IPS-20b (cell line): ENCODE data around the gene CNTN4.
"Not testable (repeated sequence)": the region's sequence is repeated elsewhere in the genome, so short reads cannot be mapped to it uniquely, and the experiment has no call there.

Experiments
- H3K27ac ChIP-seq: one replicate; pipeline ENCODE4 v1.5.1; 2013; ENCODE audit warnings: low read length
- H3K27me3 ChIP-seq: 2 replicates; pipeline ENCODE4 v1.6.1; 2013; ENCODE audit warnings: mild to moderate bottlenecking, low read length, inconsistent platforms; ENCODE audit not compliant: insufficient read depth
- H3K36me3 ChIP-seq: 2 replicates; pipeline ENCODE4 v1.6.1; 2013; ENCODE audit warnings: low read depth, mild to moderate bottlenecking, inconsistent platforms, low read length, moderate library complexity; ENCODE audit not compliant: insufficient read depth
- H3K4me1 ChIP-seq: 2 replicates; pipeline ENCODE4 v1.6.1; 2013; ENCODE audit warnings: mild to moderate bottlenecking, control low read depth, inconsistent platforms, low read length, moderate library complexity; ENCODE audit not compliant: insufficient read depth
- H3K4me3 ChIP-seq: 2 replicates; pipeline ENCODE4 v1.5.1; 2013; ENCODE audit warnings: mild to moderate bottlenecking, low read length, inconsistent platforms
- H3K9ac ChIP-seq: 2 replicates; pipeline ENCODE4 v1.6.1; 2013; ENCODE audit warnings: low read depth, mild to moderate bottlenecking, inconsistent platforms, low read length, moderate library complexity
- H3K9me3 ChIP-seq: 2 replicates; pipeline ENCODE4 v1.6.1; 2013; ENCODE audit warnings: mild to moderate bottlenecking, low read depth, low read length, inconsistent platforms; ENCODE audit not compliant: insufficient read depth

CNTN4 gene

DNA sequence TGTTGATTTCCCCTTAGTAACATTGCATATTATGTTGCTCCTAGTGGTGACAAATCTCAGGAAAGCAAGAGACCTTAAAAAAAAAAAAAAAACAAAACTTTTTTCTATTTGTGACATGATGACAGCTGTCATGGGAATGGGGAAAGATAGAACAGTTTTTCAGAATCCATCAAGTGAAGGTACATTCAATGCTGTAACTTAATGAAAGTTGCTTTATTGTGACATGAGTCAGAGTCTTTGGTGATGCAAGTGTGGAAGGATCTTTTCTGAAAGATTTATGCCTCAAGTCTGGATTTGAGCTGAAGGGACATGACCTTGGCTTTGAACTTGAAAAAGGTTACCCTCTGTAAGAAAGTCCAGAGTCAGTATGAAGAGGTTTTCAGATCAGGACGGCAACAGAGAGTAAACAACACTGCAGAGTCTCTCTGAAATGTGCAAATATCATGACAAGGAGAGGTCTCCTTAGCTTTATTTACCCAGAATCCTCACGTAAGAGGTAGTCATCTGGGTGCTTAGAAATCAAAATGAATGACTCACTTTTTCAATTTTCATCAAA, 424.7 kb downstream of the CNTN4 start:
- Histone ChIP-seq H3K4me1 (no peaks in the 10 kb centered on the region), H3K27ac (no peak overlapping the region), H3K27me3 (no peaks in the 10 kb centered on the region), H3K4me3 (no peak overlapping the region), H3K36me3 (no peaks in the 10 kb centered on the region), H3K9me3 (no peaks in the 10 kb centered on the region), H3K9ac (no peak overlapping the region)

DNA sequence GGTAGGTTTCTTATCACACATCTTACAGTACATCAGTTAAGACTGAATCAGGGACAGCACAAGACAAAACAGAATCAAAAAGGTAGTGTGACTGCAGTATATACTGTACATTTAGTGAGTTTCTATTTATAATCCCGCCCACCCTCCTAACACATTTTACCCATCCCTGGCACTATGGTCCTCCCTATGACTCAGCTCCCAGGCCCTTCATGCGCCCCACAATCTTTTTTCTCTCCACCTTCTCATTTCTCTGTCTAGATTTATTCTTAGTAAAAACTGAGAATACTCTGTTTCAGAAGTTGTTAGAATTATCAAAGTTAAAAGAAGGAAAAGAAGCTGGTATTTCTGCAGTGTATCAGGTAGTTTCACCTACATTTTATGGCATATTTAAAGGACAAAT, 427.3 kb downstream of the CNTN4 start:
- Histone ChIP-seq H3K27ac (no peak overlapping the region), H3K36me3 (no peaks in the 10 kb centered on the region), H3K27me3 (no peaks in the 10 kb centered on the region), H3K9me3 (no peaks in the 10 kb centered on the region), H3K9ac (no peak overlapping the region), H3K4me1 (no peaks in the 10 kb centered on the region), H3K4me3 (no peak overlapping the region)

DNA sequence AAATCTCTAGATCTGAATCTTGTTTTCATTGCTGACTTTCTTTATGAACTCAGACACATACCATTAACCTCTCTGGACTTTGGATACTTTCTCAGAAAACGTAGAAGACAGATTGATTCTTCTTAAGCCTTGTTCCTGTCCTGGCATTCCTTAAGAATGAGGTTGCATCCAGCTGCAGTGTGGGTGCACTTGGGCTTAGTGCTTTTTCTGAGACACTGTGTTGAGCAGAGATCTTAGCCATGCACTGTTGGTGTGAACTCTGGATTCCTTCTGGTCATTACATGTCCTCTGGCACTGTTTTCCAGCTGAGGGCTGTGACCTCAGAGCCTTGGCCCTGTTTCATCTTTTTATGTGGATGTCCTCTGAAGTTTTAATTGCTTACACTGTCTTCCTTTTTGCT, 428.3 kb downstream of the CNTN4 start:
- Histone ChIP-seq H3K9me3 (no peaks in the 10 kb centered on the region), H3K9ac (no peak overlapping the region), H3K36me3 (no peaks in the 10 kb centered on the region), H3K27me3 (no peaks in the 10 kb centered on the region), H3K27ac (no peak overlapping the region), H3K4me1 (no peaks in the 10 kb centered on the region), H3K4me3 (no peak overlapping the region)

DNA sequence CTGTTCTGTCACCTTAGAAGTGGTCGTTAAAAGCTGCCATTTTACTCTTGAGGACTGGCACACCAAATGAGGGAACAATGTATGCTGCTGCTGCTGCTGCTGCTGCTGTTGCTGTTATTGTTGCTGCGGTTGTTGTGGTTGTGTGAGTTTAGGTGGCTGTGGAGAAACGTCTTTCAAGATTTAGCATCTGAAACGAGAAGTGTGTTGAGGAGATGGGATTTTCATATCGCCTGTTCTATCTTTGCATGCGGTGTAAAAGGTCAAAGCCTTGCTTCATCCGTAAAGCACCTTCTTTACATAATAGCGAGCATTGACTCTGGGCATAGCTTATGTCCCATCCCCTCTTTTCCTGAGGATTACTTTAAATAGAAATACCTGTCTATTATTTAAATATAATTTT, 428.7 kb downstream of the CNTN4 start:
- H3K9ac ChIP-seq, H3K27ac ChIP-seq, H3K9me3 ChIP-seq, H3K4me1 ChIP-seq, H3K4me3 ChIP-seq, H3K36me3 ChIP-seq, H3K27me3 ChIP-seq: not testable (repeated sequence)

DNA sequence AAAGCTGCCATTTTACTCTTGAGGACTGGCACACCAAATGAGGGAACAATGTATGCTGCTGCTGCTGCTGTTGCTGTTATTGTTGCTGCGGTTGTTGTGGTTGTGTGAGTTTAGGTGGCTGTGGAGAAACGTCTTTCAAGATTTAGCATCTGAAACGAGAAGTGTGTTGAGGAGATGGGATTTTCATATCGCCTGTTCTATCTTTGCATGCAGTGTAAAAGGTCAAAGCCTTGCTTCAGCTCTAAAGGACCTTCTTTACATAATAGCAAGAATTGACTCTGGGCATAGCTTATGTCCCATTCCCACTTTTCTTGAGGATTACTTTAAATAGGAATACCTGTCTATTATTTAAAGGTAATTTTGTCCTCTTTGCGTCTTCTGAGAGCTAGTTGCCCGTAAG, 436.1 kb downstream of the CNTN4 start:
- not testable (repeated sequence) for H3K9me3 ChIP-seq, H3K4me1 ChIP-seq, H3K9ac ChIP-seq, H3K36me3 ChIP-seq, H3K27ac ChIP-seq, H3K27me3 ChIP-seq, H3K4me3 ChIP-seq

DNA sequence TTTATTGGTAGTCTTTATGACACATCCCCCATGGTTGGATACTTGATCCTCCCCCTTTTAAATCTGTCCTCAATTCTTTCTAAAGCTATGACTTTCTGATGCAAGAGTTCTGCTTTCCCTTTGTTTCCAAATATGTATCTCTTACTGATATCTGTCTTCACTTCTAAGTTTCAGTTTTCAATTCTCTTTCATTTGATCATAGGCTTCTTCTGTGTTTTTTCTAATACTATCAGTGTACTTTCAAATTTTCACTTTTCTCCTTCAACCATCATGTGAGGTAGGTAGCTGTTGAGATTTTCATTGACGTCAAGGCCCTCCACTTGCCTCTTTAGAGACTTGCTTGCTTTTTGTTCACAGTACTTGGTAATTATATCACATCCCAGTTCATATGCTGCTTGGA, 436.5 kb downstream of the CNTN4 start:
- H3K4me3 ChIP-seq = no peak overlapping the region
- no peaks in the 10 kb centered on the region for H3K9me3 ChIP-seq
- no peak overlapping the region for H3K27ac ChIP-seq
- no peaks in the 10 kb centered on the region for H3K4me1 ChIP-seq
- no peak overlapping the region for H3K9ac ChIP-seq
- no peaks in the 10 kb centered on the region for H3K27me3 ChIP-seq
- no peaks in the 10 kb centered on the region for H3K36me3 ChIP-seq

DNA sequence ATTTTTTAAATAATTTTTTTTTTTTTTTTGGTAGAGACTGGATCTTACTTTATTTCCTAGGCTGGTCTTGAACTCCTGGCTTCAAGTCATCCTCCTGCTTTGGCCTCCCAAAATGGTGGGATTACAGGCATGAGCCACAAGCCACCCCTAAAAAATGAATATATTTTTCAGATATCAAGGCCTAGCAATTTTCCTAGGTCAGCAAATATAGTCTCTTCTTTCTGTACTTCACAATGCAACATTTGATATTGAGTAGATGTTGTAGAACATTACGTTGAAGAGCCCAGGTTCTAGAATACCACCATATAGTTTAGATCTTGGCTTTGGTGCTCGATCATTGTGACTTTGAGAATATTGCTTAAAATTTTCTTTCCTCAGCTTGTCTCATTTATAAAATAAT, 437.9 kb downstream of the CNTN4 start:
- no peaks in the 10 kb centered on the region for H3K4me1 ChIP-seq

DNA sequence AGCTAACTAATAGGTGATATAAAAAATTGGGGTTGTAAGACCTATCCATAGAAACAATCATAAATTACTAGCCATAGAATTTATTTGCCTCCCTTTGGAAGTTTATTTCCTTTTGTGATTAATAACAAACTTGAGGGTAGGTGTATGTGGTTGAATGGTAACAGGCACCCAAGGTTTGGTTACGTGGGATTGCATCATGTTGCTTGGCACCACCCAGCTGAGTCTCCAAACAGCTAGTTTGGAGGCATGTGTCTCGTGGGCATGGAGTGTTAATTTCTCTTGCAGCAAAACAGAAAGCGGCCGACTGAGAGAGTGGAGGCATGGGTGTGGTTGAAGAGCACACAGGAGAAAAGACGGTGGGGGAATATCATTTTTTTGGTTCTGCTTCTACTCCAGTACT, 441.4 kb downstream of the CNTN4 start:
- no peaks in the 10 kb centered on the region for H3K4me1 ChIP-seq
- no peaks in the 10 kb centered on the region for H3K36me3 ChIP-seq
- H3K4me3 ChIP-seq = no peak overlapping the region
- no peaks in the 10 kb centered on the region for H3K27me3 ChIP-seq
- H3K9ac ChIP-seq = no peak overlapping the region
- H3K9me3 ChIP-seq = no peaks in the 10 kb centered on the region
- no peak overlapping the region for H3K27ac ChIP-seq

More for the DNA sequence above, 437.9 kb downstream of the CNTN4 start:
- no peaks in the 10 kb centered on the region for H3K9me3 ChIP-seq
- H3K4me3 ChIP-seq = no peak overlapping the region
- H3K27me3 ChIP-seq = no peaks in the 10 kb centered on the region
- H3K27ac ChIP-seq = no peak overlapping the region
- H3K9ac ChIP-seq = no peak overlapping the region
- no peaks in the 10 kb centered on the region for H3K36me3 ChIP-seq

DNA sequence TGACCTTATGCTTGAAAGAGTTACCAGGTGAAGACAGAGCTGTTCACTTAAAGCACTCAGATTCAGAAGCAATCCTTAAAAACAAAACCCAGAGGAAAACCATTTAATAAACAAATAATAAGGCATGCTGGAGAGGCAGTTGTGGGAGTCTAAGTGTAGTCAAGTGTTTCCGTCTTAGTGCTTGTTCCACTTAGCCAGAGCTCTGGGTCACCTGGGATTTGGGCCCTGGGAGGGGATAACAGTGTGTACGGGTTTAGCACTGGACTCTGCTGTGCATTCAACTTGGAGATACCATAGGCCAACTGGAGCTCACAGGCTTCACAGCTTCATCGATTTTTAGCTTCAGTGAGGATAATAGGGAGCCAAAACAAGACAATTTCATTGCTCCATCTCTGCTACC, 444.6 kb downstream of the CNTN4 start:
- Histone ChIP-seq H3K4me1 (no peaks in the 10 kb centered on the region), H3K4me3 (no peak overlapping the region), H3K36me3 (no peaks in the 10 kb centered on the region), H3K9ac (no peak overlapping the region), H3K27me3 (no peaks in the 10 kb centered on the region), H3K27ac (no peak overlapping the region), H3K9me3 (no peaks in the 10 kb centered on the region)

DNA sequence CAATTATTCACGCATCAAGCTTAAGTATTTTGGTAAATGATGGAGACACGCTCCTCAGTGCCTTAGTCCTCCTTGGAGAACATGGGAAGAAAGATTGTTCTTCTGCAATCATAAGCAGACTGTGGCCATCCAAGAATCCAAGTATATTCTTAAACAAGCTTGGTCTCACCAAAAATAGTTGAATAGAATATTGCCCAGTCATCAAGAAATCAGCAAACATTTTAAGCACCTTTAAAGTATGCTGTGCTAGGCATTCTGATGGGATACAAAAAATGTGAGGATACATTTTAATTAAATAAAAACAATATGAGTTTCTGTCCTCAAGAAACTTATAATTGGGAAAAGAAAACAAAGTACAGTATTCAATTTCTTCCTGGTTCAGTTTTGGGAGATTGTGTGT, 445.5 kb downstream of the CNTN4 start:
- Histone ChIP-seq H3K27ac (no peak overlapping the region), H3K4me1 (no peaks in the 10 kb centered on the region), H3K9me3 (no peaks in the 10 kb centered on the region), H3K9ac (no peak overlapping the region), H3K36me3 (no peaks in the 10 kb centered on the region), H3K4me3 (no peak overlapping the region), H3K27me3 (no peaks in the 10 kb centered on the region)

DNA sequence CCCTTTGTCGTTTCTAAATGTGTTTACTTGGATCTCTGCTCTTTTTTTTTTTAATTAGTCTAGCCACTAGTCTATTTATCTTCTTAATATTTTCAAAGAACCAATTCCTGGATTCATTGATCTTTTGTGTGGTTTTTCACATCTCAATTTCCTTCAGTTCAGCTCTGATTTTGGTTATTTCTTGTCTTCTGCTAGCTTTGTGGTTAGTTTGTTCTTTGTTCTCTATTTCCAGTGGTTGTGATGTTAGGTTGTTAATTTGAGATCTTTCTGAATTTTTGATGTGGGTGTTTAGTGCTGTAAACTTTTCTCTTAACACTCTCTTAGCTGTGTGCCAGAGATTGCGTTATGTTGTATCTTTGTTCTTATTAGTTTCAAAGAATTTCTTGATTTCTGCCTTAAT, 446.1 kb downstream of the CNTN4 start:
- Histone ChIP-seq H3K36me3 (no peaks in the 10 kb centered on the region), H3K4me1 (no peaks in the 10 kb centered on the region), H3K27ac (no peak overlapping the region), H3K4me3 (no peak overlapping the region), H3K9me3 (no peaks in the 10 kb centered on the region), H3K27me3 (no peaks in the 10 kb centered on the region), H3K9ac (no peak overlapping the region)

DNA sequence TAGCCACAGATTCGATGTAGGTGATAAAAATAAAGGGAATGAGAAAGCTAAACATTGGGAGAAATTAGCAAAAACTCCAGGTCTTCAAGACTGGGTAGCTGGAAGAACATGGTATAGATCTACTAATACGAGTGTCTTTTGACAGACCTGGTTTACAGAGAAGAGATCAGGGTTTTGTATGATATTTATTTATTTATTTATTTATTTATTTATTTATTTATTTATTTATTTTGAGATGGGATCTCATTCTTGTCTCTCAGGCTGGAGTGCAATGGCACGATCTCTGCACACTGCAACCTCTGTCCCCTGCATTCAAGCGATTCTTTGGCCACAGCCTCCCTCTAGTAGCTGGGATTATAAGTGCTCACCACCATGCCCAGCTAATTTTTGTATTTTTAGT, 448.4 kb downstream of the CNTN4 start:
- Histone ChIP-seq H3K9me3 (no peaks in the 10 kb centered on the region), H3K27me3 (no peaks in the 10 kb centered on the region), H3K27ac (no peak overlapping the region), H3K9ac (no peak overlapping the region), H3K4me1 (no peaks in the 10 kb centered on the region), H3K4me3 (no peak overlapping the region), H3K36me3 (no peaks in the 10 kb centered on the region)

DNA sequence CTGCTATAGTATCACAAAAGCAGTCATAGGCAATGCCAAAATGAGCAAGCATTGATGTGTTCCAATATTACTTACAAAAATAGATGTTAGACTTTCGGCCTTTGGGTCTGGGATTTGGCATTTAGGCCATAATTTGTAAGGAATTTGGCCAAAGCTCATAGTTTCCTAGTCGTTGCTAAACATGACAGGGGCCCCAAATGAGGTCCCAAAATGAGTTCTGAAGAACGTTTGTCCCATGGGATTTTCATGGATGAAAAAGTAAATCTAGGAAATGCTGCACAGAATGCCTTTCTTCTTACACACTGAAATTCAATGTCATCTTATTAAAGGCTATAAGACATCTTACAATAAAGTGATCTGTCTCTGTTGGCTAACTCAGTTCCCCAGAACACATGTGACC, 456.0 kb downstream of the CNTN4 start:
- Histone ChIP-seq H3K9me3 (no peaks in the 10 kb centered on the region), H3K4me1 (no peaks in the 10 kb centered on the region), H3K27ac (no peak overlapping the region), H3K4me3 (no peak overlapping the region), H3K27me3 (no peaks in the 10 kb centered on the region), H3K9ac (no peak overlapping the region), H3K36me3 (no peaks in the 10 kb centered on the region)
